AG04450 (cell line): ENCODE results near the gene ARF1. TPM values are rescaled to one million over a fixed set of nuclear protein-coding genes. Genes with fewer than 3 reads are reported as not detected.

ENCODE experiments used
- CTCF ChIA-PET: fragments of 300-600, 350-600 bp; formaldehyde crosslinking; extraction: SDS; loops from one replicate; lab custom pipeline; 2022; ENCODE audit warnings: antibody characterized with exemption, inconsistent platforms; lab: Charles Lee
- POLR2A ChIA-PET: fragments of 350-600 bp; formaldehyde crosslinking; extraction: SDS; loops from one replicate; lab custom pipeline; 2021; ENCODE audit warnings: antibody characterized with exemption, inconsistent platforms; lab: Yijun Ruan, JAX
- DNase-seq: peaks from one replicate; pipeline ENCODE4 v3.0.0-alpha.2; 2011; ENCODE audit warnings: low read depth, low spot score
- H3K27ac ChIP-seq: one replicate; pipeline ENCODE4 v1.5.1; 2012; ENCODE audit warnings: low read depth, low read length, control low read depth
- H3K27me3 ChIP-seq: one replicate; pipeline ENCODE4 v1.6.0; 2012; ENCODE audit warnings: low read length; ENCODE audit not compliant: control insufficient read depth, insufficient read depth
- H3K4me3 ChIP-seq: 2 replicates; pipeline ENCODE4 v1.5.1; 2011; ENCODE audit warnings: mild to moderate bottlenecking, low read depth, low read length, control low read depth
- H3K9me3 ChIP-seq: 2 replicates; pipeline ENCODE4 v1.5.1; 2012; ENCODE audit warnings: low read length; ENCODE audit not compliant: control insufficient read depth, insufficient read depth
- polyA plus RNA-seq: library from polyadenylated mRNA; depleted of rRNA; stranded (reverse); fragments of >200 nt; gene quantifications from 2 replicates; pipeline ENCODE4 v1.2.3, GENCODE V29; 2011
- TF ChIP-seq, protein P1 (sequence below): IDR thresholded peaks from 2 replicates; pipeline ENCODE4 v1.5.1; 2011; ENCODE audit warnings: low read depth, low read length, control low read depth, inconsistent platforms

The ARF1 gene
- polyA plus RNA-seq, 1 experiment = 445 TPM

DNA sequence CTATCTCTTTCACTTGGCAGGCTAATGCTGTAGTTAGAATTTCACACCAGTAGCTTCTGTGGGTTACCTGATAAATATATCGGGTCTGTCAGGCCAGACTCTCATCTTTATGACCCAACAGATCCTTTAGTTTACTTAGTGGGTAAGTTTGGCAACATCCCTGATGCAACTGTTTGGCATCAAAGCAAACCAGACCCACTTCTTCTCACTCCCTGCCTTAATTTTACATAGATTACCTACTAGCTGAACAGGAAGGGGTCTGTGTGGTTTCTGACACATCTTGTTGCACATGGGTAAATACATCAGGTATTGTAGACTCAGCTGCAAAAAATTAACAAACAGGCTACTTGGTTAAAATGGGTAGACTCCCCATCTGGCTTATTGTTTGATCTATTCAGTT is 54.4 kb downstream of the ARF1 start:
- Histone ChIP-seq H3K27me3 (peaks cover 29% of the 10 kb centered on the region), H3K9me3 (no peaks in the 10 kb centered on the region; the same call in 1 of the 2 replicates), H3K27ac (no peak overlapping the region), H3K4me3 (no peak overlapping the region)
- no peak for DNase-seq
- TF ChIP-seq, protein P1, sequence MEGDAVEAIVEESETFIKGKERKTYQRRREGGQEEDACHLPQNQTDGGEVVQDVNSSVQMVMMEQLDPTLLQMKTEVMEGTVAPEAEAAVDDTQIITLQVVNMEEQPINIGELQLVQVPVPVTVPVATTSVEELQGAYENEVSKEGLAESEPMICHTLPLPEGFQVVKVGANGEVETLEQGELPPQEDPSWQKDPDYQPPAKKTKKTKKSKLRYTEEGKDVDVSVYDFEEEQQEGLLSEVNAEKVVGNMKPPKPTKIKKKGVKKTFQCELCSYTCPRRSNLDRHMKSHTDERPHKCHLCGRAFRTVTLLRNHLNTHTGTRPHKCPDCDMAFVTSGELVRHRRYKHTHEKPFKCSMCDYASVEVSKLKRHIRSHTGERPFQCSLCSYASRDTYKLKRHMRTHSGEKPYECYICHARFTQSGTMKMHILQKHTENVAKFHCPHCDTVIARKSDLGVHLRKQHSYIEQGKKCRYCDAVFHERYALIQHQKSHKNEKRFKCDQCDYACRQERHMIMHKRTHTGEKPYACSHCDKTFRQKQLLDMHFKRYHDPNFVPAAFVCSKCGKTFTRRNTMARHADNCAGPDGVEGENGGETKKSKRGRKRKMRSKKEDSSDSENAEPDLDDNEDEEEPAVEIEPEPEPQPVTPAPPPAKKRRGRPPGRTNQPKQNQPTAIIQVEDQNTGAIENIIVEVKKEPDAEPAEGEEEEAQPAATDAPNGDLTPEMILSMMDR = no peak
- POLR2A ChIA-PET = interaction anchor here (1.5 kb wide), 1 partner anchor 13 kb away, joined by 3 read pairs; no protein-coding TSS in a partner anchor
- CTCF ChIA-PET = interaction anchor here (2.1 kb wide), 1 partner anchor 29 kb away, joined by 6 read pairs; the partner anchor contains the start of gene IBA57

DNA sequence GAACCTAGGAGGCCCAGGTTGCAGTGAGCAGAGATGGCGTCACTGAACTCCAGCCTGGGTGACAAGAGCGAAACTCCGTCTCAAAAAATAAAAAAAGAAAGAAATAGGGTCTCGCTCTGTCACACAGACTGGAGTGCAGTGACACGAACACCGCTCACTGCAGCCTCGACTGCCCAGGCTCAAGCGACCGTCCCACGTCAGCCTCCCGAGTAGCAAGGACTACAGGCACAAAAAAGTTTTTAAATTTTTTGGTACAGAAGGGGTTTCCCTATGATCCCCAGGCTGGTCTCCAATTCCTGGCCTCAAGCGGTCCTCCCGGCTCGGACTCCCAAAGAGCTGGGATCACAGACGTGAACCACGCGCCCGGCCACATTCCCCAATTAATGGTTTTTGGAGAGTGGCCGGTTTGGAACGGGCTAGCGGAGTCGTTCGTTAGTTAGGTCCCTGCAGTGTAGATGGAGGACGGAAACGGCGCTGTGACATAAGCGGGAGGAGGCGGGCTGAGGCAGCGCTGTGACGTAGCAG is 57.0 kb downstream of the ARF1 start:
- TF ChIP-seq, protein P1 = no peak
- Histone ChIP-seq H3K9me3 (no peaks in the 10 kb centered on the region; the same call in 1 of the 2 replicates), H3K4me3 (peak overlapping the region; percentile 90), H3K27ac (peak overlapping the region; percentile 82), H3K27me3 (peaks cover 24% of the 10 kb centered on the region)
- ChIA-PET POLR2A (interaction anchor here (1.4 to 1.7 kb wide), 2 partner anchors 25 to 318 kb away, joined by 4 to 11 read pairs; partner anchors contain the start of gene IBA57), CTCF (interaction anchor here (0.7 to 4.2 kb wide), 3 partner anchors 9 to 261 kb away, joined by 3 to 17 read pairs (median 3); partner anchors contain the start of gene IBA57)
- DNase-seq = no peak

DNA sequence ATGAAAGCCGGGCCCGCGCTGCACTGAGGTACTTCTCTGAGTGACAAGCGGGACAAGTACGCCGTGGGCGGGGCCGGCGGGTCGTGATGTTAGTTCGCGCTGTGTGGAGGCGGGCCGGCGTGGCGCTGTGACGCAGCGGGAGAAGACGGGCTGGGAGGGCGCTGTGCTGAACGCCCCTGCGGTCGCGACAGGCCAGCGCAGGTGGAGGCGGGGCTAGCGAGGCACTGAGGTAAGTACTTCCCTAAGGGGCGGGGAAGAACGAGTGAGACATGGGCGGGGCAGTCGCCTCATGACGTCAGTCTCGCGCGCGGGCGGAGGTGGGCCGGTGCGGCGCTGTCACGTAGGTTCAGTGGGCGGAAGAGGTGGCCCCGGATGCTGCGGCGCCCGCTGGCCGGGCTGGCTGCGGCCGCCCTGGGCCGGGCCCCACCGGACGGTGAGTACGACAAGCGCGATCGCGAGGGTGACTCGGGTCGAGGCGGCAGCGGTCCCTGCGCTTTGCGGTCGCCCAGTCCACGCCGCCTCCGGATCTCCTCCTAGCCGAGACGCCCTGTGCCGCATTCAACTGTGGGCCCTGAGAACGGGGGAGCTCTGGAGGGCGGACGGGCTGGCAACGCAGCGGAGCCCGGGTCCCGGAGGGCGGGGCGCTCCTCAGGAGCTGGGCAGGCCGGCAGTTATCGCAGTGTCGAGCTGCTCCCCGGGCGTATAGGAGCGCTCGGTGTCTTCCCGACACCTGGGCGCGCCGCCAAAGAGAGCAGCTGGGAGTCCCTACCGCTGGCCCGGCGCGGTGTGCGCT is 57.6 kb downstream of the ARF1 start, which contains the start of gene GUK1:
GUK1 (plus strand) TSS at position 349 of the 793 bp plus-strand sequence; CDS start at position 373, 24 bp downstream.
- ChIA-PET CTCF (interaction anchor here (0.7 to 4.2 kb wide), 2 partner anchors 9 to 26 kb away, joined by 3 to 17 read pairs; partner anchors contain the start of gene IBA57), POLR2A (interaction anchor here (0.6 to 1.7 kb wide), 7 partner anchors 10 to 317 kb away, joined by 3 to 18 read pairs (median 4); partner anchors contain the start of genes IBA57, MRPL55 and TRIM11)
- Histone ChIP-seq H3K4me3 (peak within 1 kb of the TSS; percentile 90), H3K27me3 (peaks cover 18% of the 10 kb centered on the region), H3K27ac (peak within 1 kb of the TSS; percentile 82), H3K9me3 (no peaks in the 10 kb centered on the region; the same call in 1 of the 2 replicates)
- TF ChIP-seq, protein P1 = peak; percentile 23; the same call in 1 of the 2 replicates
- peak; percentile 97 for DNase-seq

DNA sequence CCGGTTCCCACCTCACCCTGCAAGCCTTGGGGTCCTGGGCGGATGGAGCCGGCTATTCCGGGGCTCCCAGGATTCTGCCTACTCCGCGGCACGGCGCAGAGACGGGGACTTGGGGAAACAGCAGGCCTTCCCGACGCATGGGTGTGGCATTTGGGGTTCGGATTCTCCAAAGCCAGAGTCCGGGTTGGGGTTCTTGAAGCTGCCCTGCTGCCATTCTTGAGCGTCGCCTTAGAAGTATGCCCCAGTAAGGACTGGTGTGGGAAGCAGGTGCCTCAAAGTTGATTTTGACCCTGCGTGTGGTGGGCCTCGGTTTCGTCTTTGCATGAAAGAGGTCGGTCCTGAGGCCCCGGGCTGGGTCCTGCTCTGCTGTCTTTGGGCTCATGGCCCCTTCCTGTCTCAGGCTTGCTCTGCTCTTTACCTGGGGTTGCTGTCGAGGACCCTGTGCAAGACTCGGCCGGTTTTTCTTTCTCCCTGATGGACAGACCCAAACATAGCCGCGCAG is 58.3 kb downstream of the ARF1 start:
- ChIA-PET CTCF (interaction anchor here (4.2 kb wide), 1 partner anchor 10 kb away, joined by 17 read pairs; no protein-coding TSS in a partner anchor), POLR2A (interaction anchor here (0.6 to 1.7 kb wide), 7 partner anchors 10 to 317 kb away, joined by 3 to 18 read pairs (median 4); partner anchors contain the start of genes IBA57, MRPL55 and TRIM11)
- no peak for DNase-seq
- H3K4me3 ChIP-seq = peak overlapping the region; percentile 90
- peak overlapping the region; percentile 75 for H3K27ac ChIP-seq
- H3K27me3 ChIP-seq = peaks cover 13% of the 10 kb centered on the region
- no peaks in the 10 kb centered on the region; the same call in 1 of the 2 replicates for H3K9me3 ChIP-seq
- TF ChIP-seq, protein P1 = no peak
